ENCODE measurements around the gene TMPRSS9. TPM values are rescaled to one million over a fixed set of nuclear protein-coding genes. Genes with fewer than 3 reads are reported as not detected.
"Not testable (repeated sequence)": the region's sequence is repeated elsewhere in the genome, so short reads cannot be mapped to it uniquely, and the experiment has no call there.

The TMPRSS9 gene
- total RNA-seq, 1 experiment from 2014 or later, result 0.44 TPM

- in situ Hi-C loops (cut with HindIII; ENCODE audit: low pct_unique_long_range_greater_than_20kb, low sequenced_read_pairs), result no loop called here
- no peak for DNase-seq (ENCODE audit: low read depth)
Measured at GRCh38 chr19:2338751-2339643, 21.1 kb upstream of the TMPRSS9 start.

DNA sequence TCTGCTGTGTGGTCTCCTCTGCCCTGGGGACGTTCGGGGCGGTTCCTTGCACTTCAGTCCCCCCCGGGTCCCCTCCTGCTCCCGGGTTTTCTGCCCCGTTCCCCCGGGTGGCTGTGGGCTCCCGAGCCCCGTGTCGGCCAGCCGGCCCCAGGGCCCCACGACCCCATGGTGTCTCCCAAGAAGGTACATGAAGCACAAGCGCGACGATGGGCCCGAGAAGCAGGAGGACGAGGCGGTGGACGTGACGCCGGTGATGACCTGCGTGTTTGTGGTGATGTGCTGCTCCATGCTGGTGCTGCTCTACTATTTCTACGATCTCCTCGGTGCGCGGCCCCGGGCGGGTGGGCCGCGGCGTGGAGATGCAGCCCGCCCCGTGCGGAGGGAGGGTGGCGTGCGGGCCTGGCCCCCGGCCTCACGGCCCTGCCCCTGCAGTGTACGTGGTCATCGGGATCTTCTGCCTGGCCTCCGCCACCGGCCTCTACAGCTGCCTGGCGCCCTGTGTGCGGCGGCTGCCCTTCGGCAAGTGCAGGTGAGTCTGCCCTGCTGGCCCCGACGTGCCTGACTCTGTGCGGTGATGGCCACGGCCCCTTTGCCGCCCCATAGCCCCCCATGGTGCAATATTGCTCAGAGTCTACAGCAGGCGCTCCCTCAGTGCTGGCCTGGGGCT is 20.3 kb upstream of the TMPRSS9 start:
- in situ Hi-C loops (cut with HindIII; ENCODE audit: low pct_unique_long_range_greater_than_20kb, low sequenced_read_pairs), result no loop called here
- no peak for DNase-seq (ENCODE audit: low read depth)

GRCh38 chr19:2340496-2341243 is 19.4 kb upstream of the TMPRSS9 start:
- DNase-seq (ENCODE audit: low read depth), result no peak
- in situ Hi-C loops (cut with HindIII; ENCODE audit: low pct_unique_long_range_greater_than_20kb, low sequenced_read_pairs), result no loop called here

GRCh38 chr19:2341244-2341751 is 18.8 kb upstream of the TMPRSS9 start:
- in situ Hi-C loops (cut with HindIII; ENCODE audit: low pct_unique_long_range_greater_than_20kb, low sequenced_read_pairs), result no loop called here
- no peak for DNase-seq (ENCODE audit: low read depth)

GRCh38 chr19:2341982-2342381 is 18.1 kb upstream of the TMPRSS9 start:
- no peak for DNase-seq (ENCODE audit: low read depth)
- in situ Hi-C loops (cut with HindIII; ENCODE audit: low pct_unique_long_range_greater_than_20kb, low sequenced_read_pairs), result no loop called here

DNA sequence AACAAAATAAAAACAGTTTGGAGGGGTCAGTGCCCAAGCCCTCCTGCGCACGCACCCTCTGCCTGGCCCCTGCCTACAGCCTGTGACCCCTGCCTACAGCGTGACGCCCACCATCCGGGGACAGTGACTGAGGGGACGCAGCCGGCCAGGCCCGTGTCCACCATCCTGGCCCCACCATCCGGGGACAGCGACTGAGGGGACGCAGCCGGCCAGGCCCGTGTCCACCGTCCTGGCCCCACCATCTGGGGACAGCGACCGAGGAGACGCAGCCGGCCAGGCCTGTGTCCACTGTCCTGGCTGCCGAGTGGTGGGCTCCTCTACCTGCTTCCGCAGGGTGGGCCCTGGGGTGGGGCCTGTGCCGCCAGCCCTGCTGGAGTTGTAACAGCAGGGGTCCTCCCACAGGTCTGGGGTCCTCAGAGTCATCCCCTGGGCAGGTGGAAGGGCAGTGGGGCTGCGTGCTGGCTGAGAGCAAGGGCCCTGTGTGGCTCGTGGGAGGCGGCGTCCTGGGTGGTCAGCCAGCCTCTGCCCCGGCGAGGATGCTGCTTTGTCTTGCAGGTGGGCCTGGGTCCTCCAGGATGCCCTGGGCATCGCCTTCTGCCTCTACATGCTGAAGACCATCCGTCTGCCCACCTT is 17.3 kb upstream of the TMPRSS9 start:
- in situ Hi-C loops (cut with HindIII; ENCODE audit: low pct_unique_long_range_greater_than_20kb, low sequenced_read_pairs), result no loop called here
- DNase-seq (ENCODE audit: low read depth), result no peak

DNA sequence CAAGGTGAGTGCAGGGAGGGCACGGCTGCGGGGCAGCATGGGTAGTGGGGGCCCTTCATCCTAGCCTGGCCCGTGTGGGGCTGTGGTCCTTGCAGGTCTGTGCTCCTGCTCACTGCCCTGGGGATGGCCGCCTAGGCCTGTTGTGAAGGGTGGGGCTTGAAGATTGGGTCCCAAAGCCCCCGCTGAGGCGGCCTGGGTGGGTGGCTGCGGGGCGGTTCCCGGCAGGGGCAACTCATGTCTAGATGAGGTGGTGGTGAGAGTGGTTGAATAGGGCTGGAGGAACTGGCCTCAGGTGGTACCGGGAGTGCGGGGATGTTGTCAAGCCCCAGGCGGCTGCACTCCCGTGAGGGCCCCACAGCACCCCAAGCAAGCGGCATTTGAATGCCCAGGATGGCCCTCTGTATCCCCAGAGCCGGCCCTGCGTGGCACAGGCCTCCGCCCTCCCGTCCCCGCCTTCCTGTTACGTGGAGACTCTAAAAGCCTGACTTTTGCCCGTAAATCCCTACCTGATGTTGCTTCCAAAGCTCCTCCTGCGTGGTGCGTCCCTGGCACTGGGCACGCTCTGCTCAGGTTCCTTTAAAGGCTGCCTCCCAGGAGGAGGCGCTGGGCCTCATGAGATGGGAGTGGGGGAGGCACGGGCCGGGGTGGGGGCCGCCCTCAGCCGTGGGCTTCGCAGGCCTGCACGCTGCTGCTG is 16.6 kb upstream of the TMPRSS9 start:
- in situ Hi-C loops (cut with HindIII; ENCODE audit: low pct_unique_long_range_greater_than_20kb, low sequenced_read_pairs), result no loop called here
- no peak for DNase-seq (ENCODE audit: low read depth)

DNA sequence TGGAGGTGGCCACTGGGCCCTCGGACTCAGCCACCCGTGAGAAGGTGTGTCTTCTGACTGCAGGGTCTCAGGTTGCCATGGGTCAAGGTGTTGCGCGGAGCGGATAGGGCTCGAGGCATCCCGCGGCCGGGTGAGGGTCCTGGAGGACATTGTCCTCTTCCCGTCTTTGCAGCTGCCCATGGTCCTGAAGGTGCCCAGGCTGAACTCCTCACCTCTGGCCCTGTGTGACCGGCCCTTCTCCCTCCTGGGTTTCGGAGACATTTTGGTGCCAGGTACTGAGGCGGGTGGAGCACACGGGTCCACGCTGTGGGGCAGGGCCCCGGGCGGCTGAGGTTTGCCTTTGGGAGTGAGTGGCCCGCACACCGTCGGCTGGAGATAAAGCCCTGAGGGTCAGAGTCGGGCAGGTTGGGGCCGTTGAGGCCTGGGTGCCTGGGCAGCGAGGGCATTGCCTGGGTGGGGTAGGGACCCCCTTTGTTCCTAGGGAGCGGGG is 15.6 kb upstream of the TMPRSS9 start:
- no peak for DNase-seq (ENCODE audit: low read depth)
- in situ Hi-C loops (cut with HindIII; ENCODE audit: low pct_unique_long_range_greater_than_20kb, low sequenced_read_pairs), result no loop called here

- in situ Hi-C loops (cut with HindIII; ENCODE audit: low pct_unique_long_range_greater_than_20kb, low sequenced_read_pairs), result no loop called here
- DNase-seq (ENCODE audit: low read depth), result no peak
Measured at GRCh38 chr19:2345076-2345475, 15.0 kb upstream of the TMPRSS9 start.

GRCh38 chr19:2345794-2346663 is 14.0 kb upstream of the TMPRSS9 start:
- DNase-seq (ENCODE audit: low read depth), result no peak
- in situ Hi-C loops (cut with HindIII; ENCODE audit: low pct_unique_long_range_greater_than_20kb, low sequenced_read_pairs), result no loop called here

GRCh38 chr19:2349818-2350217 is 10.2 kb upstream of the TMPRSS9 start:
- DNase-seq (ENCODE audit: low read depth); in situ Hi-C loops (cut with HindIII; ENCODE audit: low pct_unique_long_range_greater_than_20kb, low sequenced_read_pairs): not testable (repeated sequence)

GRCh38 chr19:2350656-2351055 is 9.4 kb upstream of the TMPRSS9 start:
- in situ Hi-C loops (cut with HindIII; ENCODE audit: low pct_unique_long_range_greater_than_20kb, low sequenced_read_pairs), result no loop called here
- no peak for DNase-seq (ENCODE audit: low read depth)

GRCh38 chr19:2351591-2351990 is 8.5 kb upstream of the TMPRSS9 start:
- DNase-seq (ENCODE audit: low read depth), result no peak
- in situ Hi-C loops (cut with HindIII; ENCODE audit: low pct_unique_long_range_greater_than_20kb, low sequenced_read_pairs), result no loop called here

DNA sequence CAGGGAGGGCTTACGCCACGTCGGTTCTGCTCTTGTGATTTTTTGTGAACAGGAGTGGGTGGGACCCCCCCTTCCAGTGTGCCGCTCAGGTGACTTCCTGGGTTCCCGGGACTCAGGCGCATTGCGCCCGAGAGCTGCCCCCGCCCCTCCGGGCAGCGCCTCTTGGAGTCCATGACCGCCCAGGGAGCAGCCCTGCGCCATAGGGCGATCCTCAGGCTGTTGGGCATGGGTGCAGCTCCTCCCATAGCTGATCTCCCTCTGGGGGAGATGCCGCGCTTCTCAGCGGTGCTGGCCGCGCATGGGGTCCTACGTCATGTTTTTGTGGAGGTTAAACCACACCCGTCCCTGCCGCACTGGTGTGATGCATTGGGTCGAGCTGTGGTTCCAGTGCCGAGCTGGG is 7.9 kb upstream of the TMPRSS9 start:
- DNase-seq (ENCODE audit: low read depth), result no peak
- in situ Hi-C loops (cut with HindIII; ENCODE audit: low pct_unique_long_range_greater_than_20kb, low sequenced_read_pairs), result no loop called here

GRCh38 chr19:2353159-2353886 is 6.7 kb upstream of the TMPRSS9 start:
- no peak for DNase-seq (ENCODE audit: low read depth)
- in situ Hi-C loops (cut with HindIII; ENCODE audit: low pct_unique_long_range_greater_than_20kb, low sequenced_read_pairs), result no loop called here

DNA sequence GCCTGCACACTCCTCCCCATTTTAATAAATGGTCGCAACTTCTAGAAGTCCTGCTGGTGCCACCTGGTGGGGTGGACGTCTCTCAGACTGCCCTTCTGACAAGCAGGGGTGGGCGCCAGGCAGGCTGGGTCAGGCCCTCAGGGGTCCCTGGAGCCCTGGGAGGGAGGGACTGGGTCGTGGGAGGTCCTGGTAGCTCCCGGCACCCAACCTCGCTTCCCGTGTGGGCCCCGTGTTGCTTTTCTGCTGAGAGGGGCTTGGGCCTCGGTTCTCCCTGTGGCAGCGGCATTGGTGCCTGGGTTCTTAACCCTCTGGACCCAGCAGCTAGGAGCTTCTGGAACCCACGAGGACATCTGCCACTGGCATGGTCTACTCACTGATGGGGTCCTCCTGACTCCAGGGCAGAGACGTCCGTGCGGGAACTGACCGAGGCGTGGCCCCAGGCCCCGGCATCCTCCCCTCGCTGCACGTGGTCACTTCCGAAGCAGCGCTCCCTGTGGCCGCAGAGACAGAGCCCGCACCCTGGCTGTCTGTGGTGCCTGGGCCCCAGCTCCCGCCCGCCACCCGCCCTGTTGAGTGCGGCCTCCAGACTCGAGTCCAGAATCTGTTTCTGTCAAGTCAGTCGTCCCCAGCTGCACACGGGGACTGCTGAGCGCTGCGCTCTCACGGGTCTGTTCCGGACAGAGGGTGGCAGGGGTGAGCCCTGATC is 6.0 kb upstream of the TMPRSS9 start:
- no peak for DNase-seq (ENCODE audit: low read depth)
- in situ Hi-C loops (cut with HindIII; ENCODE audit: low pct_unique_long_range_greater_than_20kb, low sequenced_read_pairs), result no loop called here
